Fibroblast of villous mesenchyme (primary cell): ENCODE results near the gene CLDN7. TPM values are rescaled to one million over a fixed set of nuclear protein-coding genes. Genes with fewer than 3 reads are reported as not detected.

ENCODE experiments used
- DNase-seq: peaks from one replicate; pipeline ENCODE4 v3.0.0-alpha.2; 2010; ENCODE audit warnings: low read depth
- H3K4me3 ChIP-seq: 2 replicates; pipeline ENCODE4 v1.5.1; 2011; ENCODE audit warnings: low read depth, mild to moderate bottlenecking, low read length
- CTCF ChIP-seq: IDR thresholded peaks from 2 replicates; pipeline ENCODE4 v1.5.1; 2012; ENCODE audit warnings: low read depth, mild to moderate bottlenecking, low read length; ENCODE audit not compliant: insufficient read depth
- total RNA-seq: library from RNA; depleted of rRNA; stranded (reverse); fragments of >200 nt; gene quantifications from 2 replicates; pipeline ENCODE4 v1.2.3, GENCODE V29; 2012

Gene CLDN7
- 2.9 and 5.2 TPM in 2 replicates for total RNA-seq

- TF ChIP-seq CTCF: no peak
- H3K4me3 ChIP-seq: peak within 1 kb of the TSS; percentile 56
- DNase-seq: no peak
Measured at GRCh38 chr17:7262192-7262934, at the start of gene CLDN7. Gene CLDN7, minus strand, starts transcription at chr17:7262478. Its CDS starts 435 bp downstream, at chr17:7262043.

GRCh38 chr17:7311110-7311705 is 48.9 kb upstream of the CLDN7 start:
- DNase-seq: no peak
- no peak overlapping the region for H3K4me3 ChIP-seq
- no peak for TF ChIP-seq CTCF

- no peak for TF ChIP-seq CTCF
- no peak for DNase-seq
- H3K4me3 ChIP-seq: no peak overlapping the region
Measured at GRCh38 chr17:7309628-7310027, 47.4 kb upstream of the CLDN7 start.

GRCh38 chr17:7308625-7309433 is 46.6 kb upstream of the CLDN7 start:
- DNase-seq: peak; percentile 87
- peak overlapping the region; percentile 75 for H3K4me3 ChIP-seq
- TF ChIP-seq CTCF: no peak

- no peak for TF ChIP-seq CTCF
- peak; percentile 36 for DNase-seq
- peak overlapping the region; percentile 75 for H3K4me3 ChIP-seq
Measured at GRCh38 chr17:7307686-7308624, 45.7 kb upstream of the CLDN7 start.

- DNase-seq: peak; percentile 100
- peak within 1 kb of the TSS; percentile 75 for H3K4me3 ChIP-seq
- no peak for TF ChIP-seq CTCF
Measured at GRCh38 chr17:7306911-7307685, 44.8 kb upstream of the CLDN7 start, which contains the start of gene EIF5A. Gene EIF5A, plus strand, starts transcription at chr17:7307628. Its CDS starts 2,008 bp downstream, at chr17:7309636.
